Mucosa of rectum (tissue), 2 donors: ENCODE data around the gene SLC3A2.

Experiments
- H3K27ac ChIP-seq, 2 donors: one replicate each; pipeline ENCODE4 v1.7.0; 2013; ENCODE audit warnings: inconsistent platforms in 2 of 2, low read depth in 2 of 2, low read length in 2 of 2
- H3K27me3 ChIP-seq, 2 donors: one replicate each; pipeline ENCODE4 v1.7.0; 2013; ENCODE audit warnings: low read length in 2 of 2; ENCODE audit not compliant: control insufficient read depth in 2 of 2, insufficient read depth in 2 of 2
- H3K36me3 ChIP-seq, 2 donors: one replicate each; pipeline ENCODE4 v1.7.0; 2013; ENCODE audit warnings: low read length in 2 of 2; ENCODE audit not compliant: control insufficient read depth in 2 of 2, insufficient read depth in 2 of 2
- H3K4me1 ChIP-seq, 2 donors: one replicate each; pipeline ENCODE4 v1.7.0; 2013; ENCODE audit warnings: low read length in 2 of 2, mild to moderate bottlenecking in 1 of 2; ENCODE audit not compliant: control insufficient read depth in 2 of 2, insufficient read depth in 2 of 2
- H3K4me3 ChIP-seq, 2 donors: one replicate each; pipeline ENCODE4 v1.7.0; 2013; ENCODE audit warnings: low read length in 2 of 2
- H3K9ac ChIP-seq, 2 donors: one replicate each; pipeline ENCODE4 v1.7.0; 2013; ENCODE audit warnings: low read length in 2 of 2, low read depth in 1 of 2, mild to moderate bottlenecking in 1 of 2
- H3K9me3 ChIP-seq, 2 donors: one replicate each; pipeline ENCODE4 v1.7.0; 2013; ENCODE audit warnings: low read length in 2 of 2; ENCODE audit not compliant: control insufficient read depth in 2 of 2
- donor health status: healthy.
- donor health status: Normal muscosa, but diverticular disease.

Gene SLC3A2

DNA sequence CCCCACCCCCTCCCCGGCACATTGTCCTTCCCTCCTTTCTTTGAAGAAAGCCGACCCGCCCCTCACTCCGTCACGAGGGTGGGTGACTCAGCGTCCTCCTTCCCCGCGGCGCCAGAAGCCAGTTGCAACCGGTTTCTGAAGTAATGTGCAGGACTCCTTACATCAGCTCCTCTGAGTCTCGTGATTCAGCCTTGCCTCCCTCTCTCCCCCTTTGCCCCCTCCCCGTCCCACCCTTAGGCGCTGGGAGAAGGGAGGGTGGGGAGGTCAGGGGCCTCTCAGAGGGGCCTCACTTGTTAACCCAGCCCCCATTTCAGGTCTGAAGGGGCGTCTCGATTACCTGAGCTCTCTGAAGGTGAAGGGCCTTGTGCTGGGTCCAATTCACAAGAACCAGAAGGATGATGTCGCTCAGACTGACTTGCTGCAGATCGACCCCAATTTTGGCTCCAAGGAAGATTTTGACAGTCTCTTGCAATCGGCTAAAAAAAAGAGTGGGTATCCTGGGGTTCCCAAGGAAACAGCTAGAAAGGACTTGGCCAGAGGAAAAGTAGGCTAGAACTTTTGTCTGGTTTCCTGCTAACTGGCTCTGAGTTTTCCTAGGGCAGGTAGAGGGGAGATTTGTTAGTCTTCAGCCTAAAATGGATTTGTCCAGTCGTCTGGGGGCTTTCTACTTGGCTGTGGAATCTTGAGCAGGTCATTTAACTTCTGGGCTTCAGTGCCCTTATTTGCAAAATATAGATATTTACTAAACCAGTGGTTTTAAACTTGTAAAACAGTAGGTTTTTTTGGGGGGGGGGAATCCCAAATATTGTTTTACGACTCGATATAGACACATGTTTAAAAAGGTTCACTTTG, 1.1 kb downstream of the SLC3A2 start:
- peak overlapping the region; percentile 83 to 98 for H3K9ac ChIP-seq
- H3K4me1 ChIP-seq, result peaks cover 25 to 29% of the 10 kb centered on the region in 2 donors
- H3K9me3 ChIP-seq, result no peaks in the 10 kb centered on the region
- peaks cover 38 to 42% of the 10 kb centered on the region in 2 donors for H3K36me3 ChIP-seq
- peak overlapping the region; percentile 98 to 99 for H3K4me3 ChIP-seq
- H3K27me3 ChIP-seq, result no peaks in the 10 kb centered on the region
- H3K27ac ChIP-seq, result peak overlapping the region; percentile 98 to 99

DNA sequence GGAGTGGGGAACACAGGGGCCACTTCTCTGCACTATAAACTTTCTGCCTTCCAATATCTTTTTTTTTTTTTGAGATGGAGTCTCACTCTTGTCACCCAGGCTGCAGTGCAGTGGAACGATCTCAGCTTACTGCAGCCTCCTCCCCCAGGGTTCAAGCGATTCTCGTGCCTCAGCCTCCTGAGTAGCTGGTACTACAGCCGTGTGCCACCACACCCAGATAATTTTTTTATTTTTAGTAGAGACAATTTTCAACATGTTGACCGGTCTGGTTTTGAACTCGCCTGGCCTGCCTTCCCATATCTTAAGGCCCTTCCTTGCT, 1.7 kb downstream of the SLC3A2 start:
- Histone ChIP-seq H3K4me3 (peak overlapping the region; percentile 98 to 99), H3K27me3 (no peaks in the 10 kb centered on the region), H3K9me3 (no peaks in the 10 kb centered on the region), H3K9ac (peak overlapping the region; percentile 83 to 98), H3K36me3 (peaks cover 42 to 46% of the 10 kb centered on the region in 2 donors), H3K27ac (peak overlapping the region; percentile 98 to 99), H3K4me1 (peaks cover 25 to 29% of the 10 kb centered on the region in 2 donors)

DNA sequence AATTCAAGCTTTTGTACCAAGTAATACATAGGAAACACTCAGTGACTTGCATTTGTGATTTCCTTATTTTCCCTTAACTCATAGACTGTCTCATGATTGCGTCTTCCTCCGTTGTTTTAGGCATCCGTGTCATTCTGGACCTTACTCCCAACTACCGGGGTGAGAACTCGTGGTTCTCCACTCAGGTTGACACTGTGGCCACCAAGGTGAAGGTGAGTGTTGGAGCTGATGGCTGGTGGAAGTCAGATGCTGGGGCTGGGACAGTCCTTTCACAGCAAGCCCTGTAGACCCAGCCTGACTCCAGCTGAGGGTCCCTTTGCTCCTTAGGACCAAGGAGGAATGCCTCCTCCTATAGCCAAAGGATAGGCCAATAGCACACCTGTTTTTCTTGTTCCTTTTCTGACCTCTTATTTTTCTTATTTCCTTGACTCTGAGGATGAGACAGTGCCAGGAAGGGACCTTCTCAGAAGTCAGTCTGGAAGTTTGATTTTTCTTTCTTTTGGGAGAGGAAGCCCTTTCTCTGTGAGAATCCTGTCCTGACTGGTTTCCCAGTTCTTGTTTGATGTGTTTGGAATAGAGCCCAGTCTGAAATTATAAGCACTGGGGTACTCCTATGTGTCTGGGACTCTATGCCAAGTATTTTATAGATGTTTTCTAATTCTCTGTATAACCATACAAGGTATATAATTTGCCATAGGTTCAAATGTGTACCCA, 2.2 kb downstream of the SLC3A2 start:
- no peaks in the 10 kb centered on the region for H3K27me3 ChIP-seq
- H3K9ac ChIP-seq, result peak overlapping the region; percentile 83 to 98
- peak overlapping the region; percentile 98 to 99 for H3K4me3 ChIP-seq
- peak overlapping the region in 1 of 2 donors; percentile 99 for H3K27ac ChIP-seq
- H3K9me3 ChIP-seq, result no peaks in the 10 kb centered on the region
- peaks cover 44 to 51% of the 10 kb centered on the region in 2 donors for H3K36me3 ChIP-seq
- H3K4me1 ChIP-seq, result peaks cover 25 to 29% of the 10 kb centered on the region in 2 donors

DNA sequence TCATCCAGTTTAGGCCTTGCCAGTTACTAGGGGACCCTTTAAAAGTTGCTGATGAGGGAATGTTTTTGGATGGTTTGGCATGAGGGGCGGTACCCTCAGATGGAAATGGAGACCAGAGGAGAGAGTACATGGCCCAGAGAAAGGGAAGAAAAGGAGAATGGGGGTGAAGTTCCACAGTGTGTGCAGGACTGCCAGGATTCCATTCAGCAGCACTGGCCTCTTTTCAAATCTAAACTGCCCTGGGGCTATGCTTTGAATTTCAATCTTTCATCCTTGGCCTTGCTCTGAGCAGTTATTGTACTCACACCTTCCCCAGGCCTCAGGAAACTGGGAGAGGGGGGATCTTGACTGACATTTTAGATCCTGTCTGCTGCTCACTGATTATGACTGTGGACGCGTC, 3.0 kb downstream of the SLC3A2 start:
- Histone ChIP-seq H3K27ac (no peak overlapping the region), H3K36me3 (peaks cover 51 to 58% of the 10 kb centered on the region in 2 donors), H3K9me3 (no peaks in the 10 kb centered on the region), H3K9ac (peak overlapping the region; percentile 24 to 98), H3K4me1 (peaks cover 25 to 32% of the 10 kb centered on the region in 2 donors), H3K27me3 (no peaks in the 10 kb centered on the region), H3K4me3 (no peak overlapping the region)

DNA sequence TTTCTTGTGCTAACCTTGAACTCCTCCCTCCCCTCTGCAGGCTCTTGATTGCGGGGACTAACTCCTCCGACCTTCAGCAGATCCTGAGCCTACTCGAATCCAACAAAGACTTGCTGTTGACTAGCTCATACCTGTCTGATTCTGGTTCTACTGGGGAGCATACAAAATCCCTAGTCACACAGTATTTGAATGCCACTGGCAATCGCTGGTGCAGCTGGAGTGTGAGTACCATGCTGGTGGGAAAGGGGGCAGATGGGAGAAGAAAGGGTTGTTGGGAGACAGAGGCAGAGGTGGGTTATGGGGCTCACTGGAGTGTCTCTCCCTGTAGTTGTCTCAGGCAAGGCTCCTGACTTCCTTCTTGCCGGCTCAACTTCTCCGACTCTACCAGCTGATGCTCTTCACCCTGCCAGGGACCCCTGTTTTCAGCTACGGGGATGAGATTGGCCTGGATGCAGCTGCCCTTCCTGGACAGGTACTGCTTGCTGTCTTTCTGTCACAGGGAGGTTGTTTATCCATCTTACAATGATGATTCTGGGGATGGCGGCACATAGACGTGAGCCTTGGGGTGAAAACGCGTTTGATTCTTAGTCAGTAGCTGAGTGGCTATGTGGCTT, 4.5 kb downstream of the SLC3A2 start:
- peaks cover 59 to 68% of the 10 kb centered on the region in 2 donors for H3K36me3 ChIP-seq
- H3K4me1 ChIP-seq, result peaks cover 28 to 36% of the 10 kb centered on the region in 2 donors
- no peak overlapping the region for H3K27ac ChIP-seq
- H3K4me3 ChIP-seq, result no peak overlapping the region
- H3K9me3 ChIP-seq, result no peaks in the 10 kb centered on the region
- no peak overlapping the region for H3K9ac ChIP-seq
- H3K27me3 ChIP-seq, result no peaks in the 10 kb centered on the region

DNA sequence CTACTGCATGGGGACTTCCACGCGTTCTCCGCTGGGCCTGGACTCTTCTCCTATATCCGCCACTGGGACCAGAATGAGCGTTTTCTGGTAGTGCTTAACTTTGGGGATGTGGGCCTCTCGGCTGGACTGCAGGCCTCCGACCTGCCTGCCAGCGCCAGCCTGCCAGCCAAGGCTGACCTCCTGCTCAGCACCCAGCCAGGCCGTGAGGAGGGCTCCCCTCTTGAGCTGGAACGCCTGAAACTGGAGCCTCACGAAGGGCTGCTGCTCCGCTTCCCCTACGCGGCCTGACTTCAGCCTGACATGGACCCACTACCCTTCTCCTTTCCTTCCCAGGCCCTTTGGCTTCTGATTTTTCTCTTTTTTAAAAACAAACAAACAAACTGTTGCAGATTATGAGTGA, 7.7 kb downstream of the SLC3A2 start:
- peaks cover 17 to 21% of the 10 kb centered on the region in 2 donors for H3K4me1 ChIP-seq
- no peak overlapping the region for H3K27ac ChIP-seq
- no peaks in the 10 kb centered on the region for H3K9me3 ChIP-seq
- H3K4me3 ChIP-seq, result no peak overlapping the region
- peaks cover 52 to 57% of the 10 kb centered on the region in 2 donors for H3K36me3 ChIP-seq
- no peak overlapping the region for H3K9ac ChIP-seq
- no peaks in the 10 kb centered on the region for H3K27me3 ChIP-seq

DNA sequence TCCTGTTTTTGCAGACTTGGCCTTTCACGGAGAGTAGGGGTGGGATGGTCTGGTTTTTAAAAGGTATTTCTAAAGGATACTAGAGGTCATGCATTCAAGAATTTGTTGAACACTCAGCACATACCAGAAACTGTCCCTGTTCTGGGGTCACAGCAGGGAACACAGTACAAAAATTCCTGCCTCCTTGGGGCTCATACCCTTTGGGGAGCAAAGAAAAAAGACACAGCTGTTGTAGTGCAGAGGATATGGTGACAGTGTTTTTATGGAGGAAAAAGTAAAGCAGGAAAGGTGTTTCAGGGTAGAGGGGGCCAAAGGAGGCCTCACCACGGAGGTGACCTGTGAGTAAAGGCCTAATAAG, 8.4 kb downstream of the SLC3A2 start:
- Histone ChIP-seq H3K4me1 (peaks cover 12 to 21% of the 10 kb centered on the region in 2 donors), H3K4me3 (no peak overlapping the region), H3K9me3 (no peaks in the 10 kb centered on the region), H3K27me3 (no peaks in the 10 kb centered on the region), H3K27ac (peak overlapping the region; percentile 56 to 65), H3K36me3 (peaks cover 45 to 50% of the 10 kb centered on the region in 2 donors), H3K9ac (no peak overlapping the region)

DNA sequence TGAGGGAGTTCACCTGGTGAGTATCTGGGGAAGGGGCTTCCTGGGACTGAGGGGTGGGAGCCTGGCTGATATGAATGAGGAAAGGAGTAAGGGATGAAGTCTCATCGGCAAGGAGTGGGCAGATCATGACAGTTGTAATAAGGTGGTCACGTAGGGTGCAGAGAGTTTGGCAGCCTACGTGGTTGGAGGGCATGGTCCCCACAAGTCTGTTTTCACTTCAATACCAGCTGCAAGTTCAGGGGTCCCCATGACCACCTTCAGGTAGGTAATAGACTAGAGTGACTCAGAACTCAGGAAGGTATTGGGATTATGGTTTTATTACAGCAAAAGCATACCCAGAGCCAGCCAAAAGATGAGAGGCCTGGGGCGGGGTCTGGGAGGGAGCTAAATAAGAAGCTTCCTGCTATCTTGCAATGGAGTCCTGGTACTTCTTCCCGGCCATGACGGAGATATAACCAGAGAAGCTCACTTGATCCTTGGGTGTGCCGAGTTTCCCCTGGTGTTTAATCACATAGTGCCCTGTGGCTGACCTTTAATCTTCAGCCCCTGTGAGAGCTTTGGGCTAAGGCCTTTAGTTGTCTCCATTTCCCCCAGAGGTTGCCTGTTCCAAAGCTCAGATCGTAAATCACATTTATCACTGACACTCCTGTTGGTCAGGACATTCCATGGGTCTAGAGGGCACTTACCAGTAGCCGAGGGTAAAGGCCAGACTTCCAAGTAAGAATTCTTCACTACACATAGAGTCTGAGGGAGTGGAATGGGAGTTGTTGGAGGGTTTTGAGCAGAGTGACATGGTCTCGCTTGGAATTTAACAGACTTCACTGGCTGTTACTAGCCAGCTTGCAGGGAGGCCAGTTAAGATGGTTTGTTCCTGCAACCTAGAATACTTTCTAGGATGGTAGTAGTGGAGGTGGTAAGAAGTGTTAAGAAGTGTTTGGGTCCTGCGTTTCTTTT, 9.1 kb downstream of the SLC3A2 start:
- peaks cover 40 to 45% of the 10 kb centered on the region in 2 donors for H3K36me3 ChIP-seq
- H3K4me3 ChIP-seq, result no peak overlapping the region
- H3K9ac ChIP-seq, result no peak overlapping the region
- H3K9me3 ChIP-seq, result no peaks in the 10 kb centered on the region
- peaks cover 12 to 21% of the 10 kb centered on the region in 2 donors for H3K4me1 ChIP-seq
- peak overlapping the region; percentile 56 to 65 for H3K27ac ChIP-seq
- H3K27me3 ChIP-seq, result no peaks in the 10 kb centered on the region

DNA sequence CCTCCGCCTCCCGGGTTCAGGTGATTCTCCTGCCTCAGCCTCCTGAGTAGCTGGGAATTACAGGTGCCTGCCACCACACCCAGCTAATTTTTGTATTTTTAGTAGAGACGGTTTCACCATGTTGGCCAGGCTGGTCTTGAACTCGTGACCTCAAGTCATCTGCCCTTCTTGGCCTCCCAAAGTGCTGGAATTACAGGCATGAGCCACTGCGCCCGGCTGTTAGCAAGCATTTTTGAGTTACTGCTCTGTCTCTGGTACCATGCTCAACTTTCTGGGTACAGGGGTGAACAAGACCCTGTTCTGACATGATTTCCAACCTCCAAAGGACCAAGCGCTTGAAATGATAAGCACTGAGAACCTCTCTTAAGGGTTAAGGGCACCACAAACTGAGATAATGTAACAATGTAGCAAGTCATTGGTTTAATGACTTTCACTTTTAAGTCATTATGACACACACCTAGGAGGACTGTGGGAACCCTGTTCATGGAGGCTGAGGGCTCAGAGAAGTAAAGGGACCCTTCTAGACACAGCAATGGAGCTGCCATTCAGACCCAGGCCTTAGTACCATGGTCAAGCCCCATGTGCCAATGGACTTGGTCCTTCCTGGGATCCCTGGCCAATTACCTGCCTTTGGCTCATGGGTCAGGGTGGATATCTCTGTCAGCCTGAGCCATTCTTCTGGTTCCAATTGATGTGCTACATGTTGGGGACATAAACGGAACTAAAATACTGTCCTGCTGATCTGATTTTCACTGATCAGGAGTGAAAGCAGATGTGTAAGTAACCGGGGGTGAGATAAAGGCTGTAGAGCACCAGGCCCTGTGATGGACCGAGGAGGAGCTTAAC, 11.6 kb downstream of the SLC3A2 start:
- H3K9me3 ChIP-seq, result no peaks in the 10 kb centered on the region
- no peak overlapping the region for H3K9ac ChIP-seq
- H3K4me3 ChIP-seq, result no peak overlapping the region
- no peaks in the 10 kb centered on the region for H3K27me3 ChIP-seq
- H3K4me1 ChIP-seq, result peaks cover 12 to 18% of the 10 kb centered on the region in 2 donors
- H3K27ac ChIP-seq, result no peak overlapping the region
- peaks cover 17 to 21% of the 10 kb centered on the region in 2 donors for H3K36me3 ChIP-seq
